K562 (cell line): Measurements from ENCODE around the gene CD84. TPM values are rescaled to one million over a fixed set of nuclear protein-coding genes. Genes with fewer than 3 reads are reported as not detected.

ENCODE experiments used
- ARID1B ChIP-seq: fragments of 450-650 bp; IDR thresholded peaks from 2 replicates; pipeline ENCODE4 v1.6.1; 2016; ENCODE audit warnings: antibody characterized with exemption, mild to moderate bottlenecking, inconsistent platforms
- BCOR ChIP-seq: fragments of 450-650 bp; IDR thresholded peaks from 2 replicates; pipeline ENCODE4 v1.6.1; 2016
- CBFA2T2 ChIP-seq: fragments of 450-650 bp; conservative IDR thresholded peaks from 2 replicates; pipeline ENCODE4 v1.6.1; 2017; ENCODE audit warnings: mild to moderate bottlenecking
- CBFA2T3 ChIP-seq: fragments of 450-650 bp; IDR thresholded peaks from 2 replicates; pipeline ENCODE4 v1.6.1; 2017
- MIER1 ChIP-seq: fragments of 450-650 bp; IDR thresholded peaks from 2 replicates; pipeline ENCODE4 v1.6.1; 2016; ENCODE audit warnings: antibody characterized with exemption, mild to moderate bottlenecking, low read depth
- MTA3 ChIP-seq: fragments of 450-650 bp; formaldehyde crosslinking; IDR thresholded peaks from 2 replicates; pipeline ENCODE4 v1.6.1; 2017; ENCODE audit warnings: mild to moderate bottlenecking, borderline replicate concordance
- MYC ChIP-seq, 2 experiments: fragments of 250-450 bp in 1 of 2; sonication (Bioruptor Pico) in 1 of 2; IDR thresholded peaks; 2 replicates each; pipeline versions ENCODE4 v1.5.1 to v1.6.1; 2012 to 2021; ENCODE audit warnings: low read depth in 2 of 2, borderline replicate concordance in 1 of 2, improper control_type of control experiment in 1 of 2, low read length in 1 of 2, mild to moderate bottlenecking in 1 of 2, moderate library complexity in 1 of 2
- SNIP1 ChIP-seq: fragments of 450-650 bp; IDR thresholded peaks from 2 replicates; pipeline ENCODE4 v1.7.1; 2017; ENCODE audit warnings: low read depth, mild to moderate bottlenecking
- STAG1 ChIP-seq: sonication (generic); formaldehyde crosslinking; IDR thresholded peaks from 2 replicates; pipeline ENCODE4 v1.5.0; 2020; ENCODE audit warnings: missing genetic modification reagents, borderline replicate concordance
- STAT5A ChIP-seq: IDR thresholded peaks from 2 replicates; pipeline ENCODE4 v1.6.1; 2012; ENCODE audit warnings: low read length, inconsistent platforms, borderline replicate concordance
- TAL1 ChIP-seq: fragments of 450-650 bp; IDR thresholded peaks from 2 replicates; pipeline ENCODE4 v1.6.1; 2016; ENCODE audit warnings: mild to moderate bottlenecking
- WHSC1 ChIP-seq: IDR thresholded peaks from one replicate; pipeline ENCODE4 v1.6.1; 2012; ENCODE audit warnings: low read length, control low read depth, inconsistent platforms
- ZKSCAN3 ChIP-seq: fragments of 250-450 bp; sonication (Bioruptor Pico); IDR thresholded peaks from 2 replicates; pipeline ENCODE4 v1.4.0; 2020
- ZNF24 ChIP-seq: fragments of 450-650 bp; IDR thresholded peaks from 2 replicates; pipeline ENCODE4 v1.6.1; 2016
- ZNF780A ChIP-seq: fragments of 250-450 bp; sonication (Bioruptor Pico); IDR thresholded peaks from 2 replicates; pipeline ENCODE4 v1.5.0; 2021; ENCODE audit warnings: mild to moderate bottlenecking
- polyA plus RNA-seq, 8 experiments: library from polyadenylated mRNA; depleted of rRNA in 4 of 8; stranded (reverse) in 5 of 8; unstranded in 3 of 8; fragments of >200 nt; fragmentation: Nextera tagmentation in 2 of 8; fragmentation: Illumina TruSeq in 1 of 8; extraction: Ambion mirVana in 2 of 8; extraction: Trizol in 1 of 8; gene quantifications; 2 replicates each; pipeline versions ENCODE4 v1.2.1 to v1.2.3, GENCODE V29; 2011 to 2014; ENCODE audit warnings: inconsistent platforms in 1 of 8, missing spikeins in 1 of 8
- total RNA-seq, 7 experiments: library from RNA; depleted of rRNA in 6 of 7; stranded (reverse); fragments of >200 nt in 6 of 7; fragmentation: Illumina TruSeq in 2 of 7; extraction: Trizol in 2 of 7; gene quantifications; 2 replicates each; pipeline versions ENCODE4 v1.2.1 to v1.2.3, GENCODE V29; 2011 to 2021; ENCODE audit warnings: low replicate concordance in 1 of 7
- TF ChIP-seq, protein P1 (sequence below): fragments of 200-600 bp; sonication (generic); IDR thresholded peaks from one replicate; pipeline ENCODE4 v1.6.1; 2012; ENCODE audit warnings: mild to moderate bottlenecking, low read depth, low read length, inconsistent platforms

The CD84 gene
- total and polyA plus RNA-seq, 9 of the 15 experiments (the other 6 are each of a cell fraction or from before 2014, with no cell fraction given): 0.82 to 6.8 (median 2.0) TPM

DNA sequence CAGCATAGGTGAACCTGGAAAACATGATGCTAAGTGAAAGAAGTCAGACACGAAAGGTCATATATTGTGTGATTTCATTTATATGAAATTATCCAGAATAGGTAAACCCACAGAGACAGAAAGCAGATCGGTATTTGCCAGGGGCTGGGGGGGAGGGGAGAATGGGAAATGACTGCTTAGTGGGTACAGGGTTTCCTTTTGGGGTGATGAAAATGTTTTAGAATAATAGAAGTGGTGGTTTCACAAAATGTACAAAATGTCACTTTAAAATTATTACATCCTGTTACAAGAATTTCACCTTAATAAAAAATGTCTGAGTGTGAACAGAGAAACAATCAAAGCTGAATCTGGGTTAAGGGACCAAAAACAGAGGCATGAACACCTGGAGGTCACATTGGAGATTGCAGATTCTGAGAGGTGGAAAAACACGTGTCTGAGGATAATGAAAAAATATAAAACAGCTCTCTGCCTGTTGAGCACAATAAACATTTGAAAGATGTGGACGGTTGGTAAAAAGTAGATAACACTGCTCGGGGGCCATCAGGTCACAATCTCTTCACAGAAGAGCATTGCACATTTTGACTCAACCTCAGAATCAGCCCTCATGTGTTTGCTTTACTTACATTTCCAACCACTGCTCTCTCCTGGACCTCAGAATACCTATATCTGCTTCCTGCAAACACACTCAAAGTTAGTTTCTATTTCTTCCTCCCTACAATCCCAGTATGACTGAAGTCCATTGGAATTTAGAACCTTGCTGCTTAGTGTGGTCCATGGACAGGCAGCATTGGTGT is 59.5 kb downstream of the CD84 start (continued):
- TF ChIP-seq MTA3: no peak
- TF ChIP-seq STAT5A: no peak
- TF ChIP-seq TAL1: peak; percentile 49
- TF ChIP-seq ZKSCAN3 (CRISPR knock-in tag): no peak
- TF ChIP-seq ARID1B: peak; percentile 53; the same call in 1 of the 2 replicates
- no peak for TF ChIP-seq SNIP1
- TF ChIP-seq MIER1: no peak
- TF ChIP-seq CBFA2T3: peak; percentile 75
- peak; percentile 30; the same call in 1 of the 2 replicates for TF ChIP-seq CBFA2T2
- TF ChIP-seq BCOR: no peak
- TF ChIP-seq, protein P1, sequence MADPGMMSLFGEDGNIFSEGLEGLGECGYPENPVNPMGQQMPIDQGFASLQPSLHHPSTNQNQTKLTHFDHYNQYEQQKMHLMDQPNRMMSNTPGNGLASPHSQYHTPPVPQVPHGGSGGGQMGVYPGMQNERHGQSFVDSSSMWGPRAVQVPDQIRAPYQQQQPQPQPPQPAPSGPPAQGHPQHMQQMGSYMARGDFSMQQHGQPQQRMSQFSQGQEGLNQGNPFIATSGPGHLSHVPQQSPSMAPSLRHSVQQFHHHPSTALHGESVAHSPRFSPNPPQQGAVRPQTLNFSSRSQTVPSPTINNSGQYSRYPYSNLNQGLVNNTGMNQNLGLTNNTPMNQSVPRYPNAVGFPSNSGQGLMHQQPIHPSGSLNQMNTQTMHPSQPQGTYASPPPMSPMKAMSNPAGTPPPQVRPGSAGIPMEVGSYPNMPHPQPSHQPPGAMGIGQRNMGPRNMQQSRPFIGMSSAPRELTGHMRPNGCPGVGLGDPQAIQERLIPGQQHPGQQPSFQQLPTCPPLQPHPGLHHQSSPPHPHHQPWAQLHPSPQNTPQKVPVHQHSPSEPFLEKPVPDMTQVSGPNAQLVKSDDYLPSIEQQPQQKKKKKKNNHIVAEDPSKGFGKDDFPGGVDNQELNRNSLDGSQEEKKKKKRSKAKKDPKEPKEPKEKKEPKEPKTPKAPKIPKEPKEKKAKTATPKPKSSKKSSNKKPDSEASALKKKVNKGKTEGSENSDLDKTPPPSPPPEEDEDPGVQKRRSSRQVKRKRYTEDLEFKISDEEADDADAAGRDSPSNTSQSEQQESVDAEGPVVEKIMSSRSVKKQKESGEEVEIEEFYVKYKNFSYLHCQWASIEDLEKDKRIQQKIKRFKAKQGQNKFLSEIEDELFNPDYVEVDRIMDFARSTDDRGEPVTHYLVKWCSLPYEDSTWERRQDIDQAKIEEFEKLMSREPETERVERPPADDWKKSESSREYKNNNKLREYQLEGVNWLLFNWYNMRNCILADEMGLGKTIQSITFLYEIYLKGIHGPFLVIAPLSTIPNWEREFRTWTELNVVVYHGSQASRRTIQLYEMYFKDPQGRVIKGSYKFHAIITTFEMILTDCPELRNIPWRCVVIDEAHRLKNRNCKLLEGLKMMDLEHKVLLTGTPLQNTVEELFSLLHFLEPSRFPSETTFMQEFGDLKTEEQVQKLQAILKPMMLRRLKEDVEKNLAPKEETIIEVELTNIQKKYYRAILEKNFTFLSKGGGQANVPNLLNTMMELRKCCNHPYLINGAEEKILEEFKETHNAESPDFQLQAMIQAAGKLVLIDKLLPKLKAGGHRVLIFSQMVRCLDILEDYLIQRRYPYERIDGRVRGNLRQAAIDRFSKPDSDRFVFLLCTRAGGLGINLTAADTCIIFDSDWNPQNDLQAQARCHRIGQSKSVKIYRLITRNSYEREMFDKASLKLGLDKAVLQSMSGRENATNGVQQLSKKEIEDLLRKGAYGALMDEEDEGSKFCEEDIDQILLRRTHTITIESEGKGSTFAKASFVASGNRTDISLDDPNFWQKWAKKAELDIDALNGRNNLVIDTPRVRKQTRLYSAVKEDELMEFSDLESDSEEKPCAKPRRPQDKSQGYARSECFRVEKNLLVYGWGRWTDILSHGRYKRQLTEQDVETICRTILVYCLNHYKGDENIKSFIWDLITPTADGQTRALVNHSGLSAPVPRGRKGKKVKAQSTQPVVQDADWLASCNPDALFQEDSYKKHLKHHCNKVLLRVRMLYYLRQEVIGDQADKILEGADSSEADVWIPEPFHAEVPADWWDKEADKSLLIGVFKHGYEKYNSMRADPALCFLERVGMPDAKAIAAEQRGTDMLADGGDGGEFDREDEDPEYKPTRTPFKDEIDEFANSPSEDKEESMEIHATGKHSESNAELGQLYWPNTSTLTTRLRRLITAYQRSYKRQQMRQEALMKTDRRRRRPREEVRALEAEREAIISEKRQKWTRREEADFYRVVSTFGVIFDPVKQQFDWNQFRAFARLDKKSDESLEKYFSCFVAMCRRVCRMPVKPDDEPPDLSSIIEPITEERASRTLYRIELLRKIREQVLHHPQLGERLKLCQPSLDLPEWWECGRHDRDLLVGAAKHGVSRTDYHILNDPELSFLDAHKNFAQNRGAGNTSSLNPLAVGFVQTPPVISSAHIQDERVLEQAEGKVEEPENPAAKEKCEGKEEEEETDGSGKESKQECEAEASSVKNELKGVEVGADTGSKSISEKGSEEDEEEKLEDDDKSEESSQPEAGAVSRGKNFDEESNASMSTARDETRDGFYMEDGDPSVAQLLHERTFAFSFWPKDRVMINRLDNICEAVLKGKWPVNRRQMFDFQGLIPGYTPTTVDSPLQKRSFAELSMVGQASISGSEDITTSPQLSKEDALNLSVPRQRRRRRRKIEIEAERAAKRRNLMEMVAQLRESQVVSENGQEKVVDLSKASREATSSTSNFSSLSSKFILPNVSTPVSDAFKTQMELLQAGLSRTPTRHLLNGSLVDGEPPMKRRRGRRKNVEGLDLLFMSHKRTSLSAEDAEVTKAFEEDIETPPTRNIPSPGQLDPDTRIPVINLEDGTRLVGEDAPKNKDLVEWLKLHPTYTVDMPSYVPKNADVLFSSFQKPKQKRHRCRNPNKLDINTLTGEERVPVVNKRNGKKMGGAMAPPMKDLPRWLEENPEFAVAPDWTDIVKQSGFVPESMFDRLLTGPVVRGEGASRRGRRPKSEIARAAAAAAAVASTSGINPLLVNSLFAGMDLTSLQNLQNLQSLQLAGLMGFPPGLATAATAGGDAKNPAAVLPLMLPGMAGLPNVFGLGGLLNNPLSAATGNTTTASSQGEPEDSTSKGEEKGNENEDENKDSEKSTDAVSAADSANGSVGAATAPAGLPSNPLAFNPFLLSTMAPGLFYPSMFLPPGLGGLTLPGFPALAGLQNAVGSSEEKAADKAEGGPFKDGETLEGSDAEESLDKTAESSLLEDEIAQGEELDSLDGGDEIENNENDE: no peak
- no peak for TF ChIP-seq STAG1
- TF ChIP-seq MYC (IDR thresholded peaks at IDR 0.05; ENCODE audit: low read depth, low read length): peak; percentile 66; the same call in 1 of the 2 replicates
- TF ChIP-seq MYC (CRISPR knock-in tag; IDR thresholded peaks at IDR 0.05; ENCODE audit: borderline replicate concordance, low read depth): no peak
- TF ChIP-seq ZNF780A (CRISPR knock-in tag): no peak
- TF ChIP-seq WHSC1: no peak
- TF ChIP-seq ZNF24: no peak
